Activated T-helper 1 cell treated with Interleukin-2 at 50 U/mL for 16 hours (primary cell): ENCODE measurements around the gene PDX1.

Experiments used
- DNase-seq: peaks from one replicate; pipeline ENCODE4 v3.0.0-alpha.2; 2020; ENCODE audit warnings: low read depth

PDX1 gene

GRCh38 chr13:27922883-27923612 is 3.2 kb downstream of the PDX1 start:
- no peak for DNase-seq

- no peak for DNase-seq
Observed at GRCh38 chr13:27923794-27924528, 4.2 kb downstream of the PDX1 start.

- DNase-seq, result no peak
Observed at GRCh38 chr13:27924529-27925141, 4.8 kb downstream of the PDX1 start.

GRCh38 chr13:27925220-27925991 is 5.6 kb downstream of the PDX1 start:
- DNase-seq, result no peak

- DNase-seq, result no peak
Observed at GRCh38 chr13:27926644-27927434, 7.0 kb downstream of the PDX1 start.

- no peak for DNase-seq
Observed at GRCh38 chr13:27927444-27928352, 7.9 kb downstream of the PDX1 start.

- DNase-seq, result no peak
Observed at GRCh38 chr13:27928353-27928804, 8.6 kb downstream of the PDX1 start.

GRCh38 chr13:27928805-27929753 is 9.3 kb downstream of the PDX1 start:
- no peak for DNase-seq

- DNase-seq, result no peak
Observed at GRCh38 chr13:27929868-27930267, 10.1 kb downstream of the PDX1 start.

GRCh38 chr13:27933118-27933517 is 13.3 kb downstream of the PDX1 start:
- no peak for DNase-seq

- no peak for DNase-seq
Observed at GRCh38 chr13:27933580-27934328, 14.0 kb downstream of the PDX1 start.

GRCh38 chr13:27942972-27943371 is 23.2 kb downstream of the PDX1 start:
- no peak for DNase-seq

- DNase-seq, result no peak
Observed at GRCh38 chr13:27952876-27953675, 33.3 kb downstream of the PDX1 start.

- peak; percentile 17 for DNase-seq
Observed at GRCh38 chr13:27953676-27954405, 34.0 kb downstream of the PDX1 start.

- DNase-seq, result no peak
Observed at GRCh38 chr13:27954406-27954851, 34.6 kb downstream of the PDX1 start.

GRCh38 chr13:27955014-27955591 is 35.3 kb downstream of the PDX1 start:
- no peak for DNase-seq
